Measurements from ENCODE around the gene PPP2R3C. TPM values are rescaled to one million over a fixed set of nuclear protein-coding genes. Genes with fewer than 3 reads are reported as not detected.

The PPP2R3C gene
- total RNA-seq, 1 donor from 2014 or later = 55.4 TPM

DNA sequence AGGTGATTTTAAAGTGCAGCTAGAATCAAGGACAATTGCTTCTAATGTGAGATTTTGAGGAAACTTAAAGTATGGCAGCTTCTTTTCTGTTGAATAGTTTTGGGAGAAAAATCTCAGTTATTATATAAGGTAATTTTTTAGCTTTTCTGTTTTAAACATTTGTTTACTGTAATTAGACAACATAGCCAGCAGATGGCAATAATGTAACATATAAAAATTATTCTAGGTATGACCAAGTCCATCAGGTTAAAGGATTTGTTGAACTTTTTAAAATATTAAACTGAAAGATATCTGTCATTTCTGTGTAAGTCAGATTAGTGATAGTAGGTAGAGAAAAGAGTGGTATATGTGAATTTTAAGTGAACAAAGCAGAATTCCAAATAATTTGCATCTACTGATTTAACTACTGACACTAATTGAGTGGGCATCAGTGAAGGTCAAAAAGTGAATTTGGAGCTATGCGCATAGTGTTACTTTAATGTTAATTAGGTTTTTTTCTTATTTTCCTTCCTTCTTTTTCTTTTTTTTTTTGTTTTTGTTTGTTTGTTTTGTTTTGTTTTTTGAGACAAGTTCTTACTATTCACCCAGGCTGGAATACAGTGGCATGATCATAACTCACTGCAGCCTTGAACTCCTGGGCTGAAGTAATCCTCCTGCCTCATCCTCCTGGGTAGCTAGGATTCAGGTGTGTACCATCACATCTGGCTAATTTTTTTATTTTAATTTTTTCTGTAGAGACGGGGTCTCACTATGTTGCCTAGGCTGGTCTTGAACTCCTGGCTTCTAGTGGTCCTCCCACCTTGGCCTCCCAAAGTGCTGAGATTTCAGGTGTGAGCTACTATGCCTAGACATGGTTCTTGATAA, 19.2 kb upstream of the PPP2R3C start:
- peaks cover 2% of the 10 kb centered on the region for H3K36me3 Mint-ChIP-seq (ENCODE audit: low read depth)
- H3K4me1 Mint-ChIP-seq = no peaks in the 10 kb centered on the region
- no peaks in the 10 kb centered on the region for H3K27me3 Mint-ChIP-seq (ENCODE audit: low read depth)
- no peaks in the 10 kb centered on the region for H3K9me3 Mint-ChIP-seq
- no peak for DNase-seq (ENCODE audit: low read depth, low spot score)
- H3K4me3 Mint-ChIP-seq = no peak overlapping the region
- no peak overlapping the region for H3K27ac Mint-ChIP-seq (ENCODE audit: unreplicated experiment)
- TF ChIP-seq CTCF (conservative IDR thresholded peaks at IDR 0.05) = no peak

GRCh38 chr14:35138585-35138984, 16.8 kb upstream of the PPP2R3C start:
- Mint-ChIP-seq H3K9me3 (no peaks in the 10 kb centered on the region), H3K4me3 (no peak overlapping the region), H3K36me3 (ENCODE audit: low read depth) (peaks cover 15% of the 10 kb centered on the region), H3K4me1 (peaks cover 9% of the 10 kb centered on the region), H3K27ac (ENCODE audit: unreplicated experiment) (no peak overlapping the region), H3K27me3 (ENCODE audit: low read depth) (no peaks in the 10 kb centered on the region)
- DNase-seq (ENCODE audit: low read depth, low spot score) = no peak
- TF ChIP-seq CTCF (conservative IDR thresholded peaks at IDR 0.05) = no peak

- DNase-seq (ENCODE audit: low read depth, low spot score) = no peak
- Mint-ChIP-seq H3K4me3 (no peak overlapping the region), H3K27ac (ENCODE audit: unreplicated experiment) (peak overlapping the region; percentile 62), H3K9me3 (no peaks in the 10 kb centered on the region), H3K36me3 (ENCODE audit: low read depth) (peaks cover 24% of the 10 kb centered on the region), H3K27me3 (ENCODE audit: low read depth) (no peaks in the 10 kb centered on the region), H3K4me1 (peaks cover 9% of the 10 kb centered on the region)
- no peak for TF ChIP-seq CTCF (conservative IDR thresholded peaks at IDR 0.05)
These were observed 12.7 kb upstream of the PPP2R3C start for GRCh38 chr14:35134329-35135123.

DNA sequence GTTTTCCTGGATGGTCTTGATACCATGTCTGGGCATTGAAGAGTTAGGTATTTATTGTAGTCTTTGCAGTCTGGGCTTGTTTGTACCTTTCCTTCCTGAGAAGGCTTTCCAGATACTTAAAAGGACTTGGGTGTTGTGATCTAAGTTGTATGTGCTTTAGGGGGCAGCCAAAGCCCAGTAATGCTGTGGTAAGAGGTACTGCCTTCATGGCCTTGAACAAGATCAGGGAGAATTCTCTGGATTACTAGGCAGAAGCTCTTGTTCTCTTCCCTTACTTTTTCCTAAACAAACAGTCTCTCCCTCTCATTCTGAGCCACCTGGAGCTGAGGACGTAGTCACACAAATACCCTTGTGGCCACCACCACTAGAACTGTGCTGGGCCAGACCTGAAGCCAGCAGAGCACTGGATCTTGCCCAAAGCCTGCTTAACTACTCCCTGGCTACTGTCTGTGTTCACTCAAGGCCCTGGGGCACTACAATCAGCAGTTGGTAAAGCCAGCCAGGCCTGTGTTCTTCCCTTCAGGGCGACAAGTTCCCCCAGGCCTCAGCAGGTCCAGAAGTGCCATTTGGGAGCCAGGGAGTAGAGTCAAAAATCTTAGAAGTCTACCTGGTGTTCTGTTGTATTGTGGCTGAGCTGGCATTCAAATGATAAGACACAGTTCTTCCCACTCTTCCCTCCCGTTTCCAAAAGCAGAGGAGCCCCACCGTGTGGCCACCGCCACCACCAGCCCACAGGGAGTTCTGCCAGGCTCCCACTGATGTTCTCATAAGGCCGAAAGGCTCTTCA, 11.9 kb upstream of the PPP2R3C start:
- H3K27me3 Mint-ChIP-seq (ENCODE audit: low read depth) = no peaks in the 10 kb centered on the region
- no peak for TF ChIP-seq CTCF (conservative IDR thresholded peaks at IDR 0.05)
- no peak for DNase-seq (ENCODE audit: low read depth, low spot score)
- no peaks in the 10 kb centered on the region for H3K9me3 Mint-ChIP-seq
- H3K27ac Mint-ChIP-seq (ENCODE audit: unreplicated experiment) = no peak overlapping the region
- peaks cover 9% of the 10 kb centered on the region for H3K4me1 Mint-ChIP-seq
- H3K36me3 Mint-ChIP-seq (ENCODE audit: low read depth) = peaks cover 25% of the 10 kb centered on the region
- no peak overlapping the region for H3K4me3 Mint-ChIP-seq

DNA sequence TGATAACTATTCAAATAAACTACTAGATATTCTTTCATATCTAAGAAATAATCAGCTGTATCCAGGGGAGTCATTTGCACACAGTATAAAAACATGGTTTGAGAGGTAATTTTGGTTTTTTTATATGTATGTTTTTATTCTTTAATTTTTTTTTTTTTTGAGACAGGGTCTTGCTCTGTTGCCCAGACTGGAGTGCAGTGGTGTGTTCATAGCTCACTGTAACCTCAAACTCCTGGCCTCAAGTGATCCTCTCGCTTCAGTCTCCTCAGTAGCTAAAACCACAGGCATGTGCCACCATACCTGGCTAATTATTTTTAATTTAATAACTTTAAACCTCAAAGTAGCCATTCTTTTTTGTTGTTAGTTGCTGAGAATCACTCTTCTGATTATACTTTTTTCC, 2.3 kb upstream of the PPP2R3C start:
- TF ChIP-seq CTCF (conservative IDR thresholded peaks at IDR 0.05) = no peak
- H3K4me3 Mint-ChIP-seq = peak overlapping the region; percentile 97
- H3K4me1 Mint-ChIP-seq = peaks cover 51% of the 10 kb centered on the region
- H3K27me3 Mint-ChIP-seq (ENCODE audit: low read depth) = no peaks in the 10 kb centered on the region
- no peak for DNase-seq (ENCODE audit: low read depth, low spot score)
- H3K27ac Mint-ChIP-seq (ENCODE audit: unreplicated experiment) = no peak overlapping the region
- H3K9me3 Mint-ChIP-seq = no peaks in the 10 kb centered on the region
- H3K36me3 Mint-ChIP-seq (ENCODE audit: low read depth) = peaks cover 20% of the 10 kb centered on the region

All from neural crest cell (in vitro differentiated cells).